Neural crest cell (in vitro differentiated cells): ENCODE results near the gene RAPGEF2. TPM values are rescaled to one million over a fixed set of nuclear protein-coding genes. Genes with fewer than 3 reads are reported as not detected.

Experiments
- DNase-seq: peaks from one replicate; pipeline ENCODE4 v3.0.0; 2021; ENCODE audit warnings: low read depth, mixed read lengths, low spot score
- H3K27ac Mint-ChIP-seq: one replicate; pipeline ENCODE4 v1.8.0; 2021; ENCODE audit warnings: mild to moderate bottlenecking, mixed read lengths; ENCODE audit not compliant: unreplicated experiment
- H3K27me3 Mint-ChIP-seq: 2 replicates; pipeline ENCODE4 v1.8.0; 2021; ENCODE audit warnings: low read depth, mild to moderate bottlenecking, mixed read lengths
- H3K36me3 Mint-ChIP-seq: 2 replicates; pipeline ENCODE4 v1.8.0; 2021; ENCODE audit warnings: low read depth, mild to moderate bottlenecking, mixed read lengths
- H3K4me1 Mint-ChIP-seq: 2 replicates; pipeline ENCODE4 v1.8.0; 2021; ENCODE audit warnings: mixed read lengths
- H3K4me3 Mint-ChIP-seq: one replicate; pipeline ENCODE4 v1.8.0; 2021; ENCODE audit warnings: mild to moderate bottlenecking, mixed read lengths
- H3K9me3 Mint-ChIP-seq: 2 replicates; pipeline ENCODE4 v1.8.0; 2021; ENCODE audit warnings: mixed read lengths
- total RNA-seq: library from RNA; stranded (reverse); gene quantifications from 2 replicates; pipeline ENCODE4 v1.2.1, GENCODE V29; 2021
- TF ChIP-seq, protein P1 (sequence below): fragments of 200-600 bp; sonication (generic); conservative IDR thresholded peaks from 2 replicates; pipeline ENCODE4 v1.5.0; 2021; ENCODE audit warnings: antibody characterized with exemption, mild to moderate bottlenecking

The RAPGEF2 gene
- total RNA-seq, 1 donor from 2014 or later = 44.2 TPM

DNA sequence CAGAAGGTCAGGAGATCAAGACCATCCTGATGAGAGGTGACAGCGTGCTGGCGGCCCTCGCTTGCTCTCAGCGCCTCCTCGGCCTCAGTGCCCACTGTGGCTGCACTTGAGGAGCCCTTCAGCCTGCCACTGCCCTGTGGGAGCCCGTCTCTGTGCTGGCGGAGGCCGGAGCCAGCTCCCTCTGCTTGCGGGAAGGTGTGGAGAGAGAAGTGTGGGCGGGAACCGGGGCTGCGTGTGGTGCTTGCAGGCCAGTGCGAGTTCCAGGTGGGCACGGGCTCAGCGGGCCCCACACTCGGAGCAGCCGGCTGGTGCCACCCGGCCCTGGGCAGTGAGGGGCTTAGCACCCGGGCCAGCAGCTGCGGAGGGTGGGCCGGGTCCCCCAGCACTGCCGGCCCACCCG is 286.9 kb downstream of the RAPGEF2 start:
- Mint-ChIP-seq H3K4me3 (no peak overlapping the region), H3K4me1 (peaks cover 3% of the 10 kb centered on the region), H3K27me3 (no peaks in the 10 kb centered on the region), H3K27ac (no peak overlapping the region), H3K9me3 (peaks cover 15% of the 10 kb centered on the region), H3K36me3 (peaks cover 11% of the 10 kb centered on the region)
- DNase-seq = no peak
- TF ChIP-seq, protein P1, sequence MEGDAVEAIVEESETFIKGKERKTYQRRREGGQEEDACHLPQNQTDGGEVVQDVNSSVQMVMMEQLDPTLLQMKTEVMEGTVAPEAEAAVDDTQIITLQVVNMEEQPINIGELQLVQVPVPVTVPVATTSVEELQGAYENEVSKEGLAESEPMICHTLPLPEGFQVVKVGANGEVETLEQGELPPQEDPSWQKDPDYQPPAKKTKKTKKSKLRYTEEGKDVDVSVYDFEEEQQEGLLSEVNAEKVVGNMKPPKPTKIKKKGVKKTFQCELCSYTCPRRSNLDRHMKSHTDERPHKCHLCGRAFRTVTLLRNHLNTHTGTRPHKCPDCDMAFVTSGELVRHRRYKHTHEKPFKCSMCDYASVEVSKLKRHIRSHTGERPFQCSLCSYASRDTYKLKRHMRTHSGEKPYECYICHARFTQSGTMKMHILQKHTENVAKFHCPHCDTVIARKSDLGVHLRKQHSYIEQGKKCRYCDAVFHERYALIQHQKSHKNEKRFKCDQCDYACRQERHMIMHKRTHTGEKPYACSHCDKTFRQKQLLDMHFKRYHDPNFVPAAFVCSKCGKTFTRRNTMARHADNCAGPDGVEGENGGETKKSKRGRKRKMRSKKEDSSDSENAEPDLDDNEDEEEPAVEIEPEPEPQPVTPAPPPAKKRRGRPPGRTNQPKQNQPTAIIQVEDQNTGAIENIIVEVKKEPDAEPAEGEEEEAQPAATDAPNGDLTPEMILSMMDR = no peak

GRCh38 chr4:159390648-159391047 is 287.8 kb downstream of the RAPGEF2 start:
- Mint-ChIP-seq H3K4me1 (peaks cover 5% of the 10 kb centered on the region), H3K4me3 (no peak overlapping the region), H3K9me3 (peaks cover 15% of the 10 kb centered on the region), H3K36me3 (peaks cover 11% of the 10 kb centered on the region), H3K27ac (no peak overlapping the region), H3K27me3 (no peaks in the 10 kb centered on the region)
- TF ChIP-seq, protein P1 = no peak
- DNase-seq = no peak

- Mint-ChIP-seq H3K36me3 (no peaks in the 10 kb centered on the region), H3K27ac (peak overlapping the region; percentile 71), H3K4me3 (no peak overlapping the region), H3K9me3 (peaks cover 6% of the 10 kb centered on the region), H3K27me3 (no peaks in the 10 kb centered on the region), H3K4me1 (peaks cover 26% of the 10 kb centered on the region)
- no peak for DNase-seq
- TF ChIP-seq, protein P1 = no peak
Measured at GRCh38 chr4:159395693-159396092, 292.8 kb downstream of the RAPGEF2 start.

- H3K9me3 Mint-ChIP-seq = peaks cover 6% of the 10 kb centered on the region
- peak overlapping the region; percentile 71 for H3K27ac Mint-ChIP-seq
- no peaks in the 10 kb centered on the region for H3K36me3 Mint-ChIP-seq
- H3K4me3 Mint-ChIP-seq = no peak overlapping the region
- no peak for DNase-seq
- TF ChIP-seq, protein P1 = no peak
- no peaks in the 10 kb centered on the region for H3K27me3 Mint-ChIP-seq
- H3K4me1 Mint-ChIP-seq = peaks cover 31% of the 10 kb centered on the region
Measured at GRCh38 chr4:159396151-159396550, 293.3 kb downstream of the RAPGEF2 start.

DNA sequence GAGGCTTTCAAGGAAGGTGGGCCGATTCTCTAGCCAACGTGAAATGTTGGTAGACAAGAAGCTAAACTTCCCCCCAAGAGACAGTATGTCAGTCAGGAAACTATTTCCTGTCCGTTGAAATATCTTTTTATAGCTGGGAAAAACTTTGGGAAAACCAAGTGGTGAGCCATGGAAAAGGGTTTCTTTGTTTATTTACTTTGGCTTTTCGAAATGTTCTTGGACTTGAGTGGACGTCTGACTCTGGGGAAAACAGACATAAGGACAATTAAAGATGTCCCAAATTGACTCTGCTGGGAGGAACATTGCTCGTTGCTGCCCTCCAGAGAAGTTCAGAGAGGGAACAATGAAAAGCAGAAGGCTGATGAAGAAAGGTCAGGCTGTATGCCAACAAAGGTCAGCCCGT is 295.4 kb downstream of the RAPGEF2 start:
- H3K27ac Mint-ChIP-seq = no peak overlapping the region
- peaks cover 41% of the 10 kb centered on the region for H3K4me1 Mint-ChIP-seq
- H3K36me3 Mint-ChIP-seq = no peaks in the 10 kb centered on the region
- no peak overlapping the region for H3K4me3 Mint-ChIP-seq
- TF ChIP-seq, protein P1 = no peak
- peaks cover 2% of the 10 kb centered on the region for H3K9me3 Mint-ChIP-seq
- H3K27me3 Mint-ChIP-seq = no peaks in the 10 kb centered on the region
- DNase-seq = no peak
